ENCODE data around the gene DCAF17. TPM values are rescaled to one million over a fixed set of nuclear protein-coding genes. Genes with fewer than 3 reads are reported as not detected.
A peak's percentile ranks its signal among the peaks of the same experiment; 100 is the strongest.

Gene DCAF17
- total and polyA plus RNA-seq, 4 experiments from 2014 or later: 11.3 to 30.3 (median 19.5) TPM

DNA sequence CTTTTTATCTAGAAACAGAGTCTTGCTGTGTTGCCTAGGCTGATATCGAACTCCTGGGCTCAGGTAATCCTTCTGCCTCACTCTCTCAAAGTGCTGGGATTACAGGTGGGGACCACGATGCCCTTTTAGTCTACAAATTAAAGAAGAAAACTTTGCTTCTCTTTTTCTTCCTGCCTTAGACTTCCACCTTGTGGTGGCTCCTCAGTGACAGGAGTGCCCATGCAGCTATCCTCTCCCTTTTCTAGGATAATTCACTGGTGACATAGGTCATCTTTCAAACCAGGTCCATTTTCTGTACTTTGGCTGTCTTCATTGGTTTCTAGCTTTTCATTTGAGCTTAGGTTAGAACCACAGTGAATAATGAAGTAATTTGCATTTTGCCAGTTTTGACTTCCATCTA lies 13.6 kb downstream of the DCAF17 start:
- no peaks in the 10 kb centered on the region for H3K4me1 Mint-ChIP-seq
- H3K27me3 ChIP-seq (ENCODE audit: insufficient read depth, low read length): no peaks in the 10 kb centered on the region
- POLR2A ChIA-PET (ENCODE audit: partially characterized antibody): no interaction called here
- no peak overlapping the region for H3K27ac ChIP-seq (ENCODE audit: low read depth, low read length)
- H3K4me3 ChIP-seq (ENCODE audit: low read length in 2 of 2): no peak overlapping the region
- H3K4me1 ChIP-seq (ENCODE audit: insufficient read depth, low read length): no peaks in the 10 kb centered on the region
- DNase-seq: no peak
- peaks cover 24 to 58% of the 10 kb centered on the region in 2 donors for H3K36me3 Mint-ChIP-seq
- no peaks in the 10 kb centered on the region for H3K27me3 Mint-ChIP-seq
- H3K9me3 ChIP-seq (ENCODE audit: control insufficient read depth in 1 of 2, low read length in 2 of 2): no peaks in the 10 kb centered on the region
- peaks cover 30% of the 10 kb centered on the region for H3K36me3 ChIP-seq (ENCODE audit: insufficient read depth, low read length)
- peak overlapping the region in 1 of 7 donors; percentile 6 for H3K27ac Mint-ChIP-seq
- CTCF ChIA-PET (ENCODE audit: partially characterized antibody): no interaction called here
- no peak overlapping the region for H3K4me3 Mint-ChIP-seq
- no peaks in the 10 kb centered on the region for H3K9me3 Mint-ChIP-seq
- intact Hi-C loops (cut with micrococcal nuclease): no loop called here

DNA sequence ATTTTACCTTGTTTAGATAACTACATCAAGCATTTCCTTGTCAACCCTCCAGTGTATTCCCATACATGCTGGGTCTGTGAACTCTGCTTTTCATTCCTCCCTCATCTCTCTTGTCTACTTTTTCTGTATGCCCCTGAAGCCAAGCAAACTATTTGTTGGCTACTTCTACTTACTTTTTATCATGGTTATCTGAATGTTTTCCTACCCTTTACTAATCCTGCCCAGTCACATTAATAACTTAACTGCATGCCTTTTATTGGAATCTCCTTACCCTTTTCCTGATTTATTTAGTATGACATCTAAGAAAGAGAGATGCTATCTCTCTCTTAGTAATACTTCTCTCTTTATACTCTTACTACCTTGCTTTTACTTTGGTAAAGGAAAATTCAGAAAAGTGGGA lies 17.0 kb downstream of the DCAF17 start:
- POLR2A ChIA-PET (ENCODE audit: partially characterized antibody): no interaction called here
- no peak for DNase-seq
- no peaks in the 10 kb centered on the region for H3K9me3 Mint-ChIP-seq
- no peaks in the 10 kb centered on the region for H3K27me3 Mint-ChIP-seq
- H3K36me3 Mint-ChIP-seq: peaks cover 48 to 70% of the 10 kb centered on the region in 2 donors
- CTCF ChIA-PET (ENCODE audit: partially characterized antibody): no interaction called here
- no peaks in the 10 kb centered on the region for H3K27me3 ChIP-seq (ENCODE audit: insufficient read depth, low read length)
- peaks cover 0 to 4% (median 3%) of the 10 kb centered on the region in 4 donors for H3K4me1 Mint-ChIP-seq
- no peak overlapping the region for H3K4me3 ChIP-seq (ENCODE audit: low read length in 2 of 2)
- peaks cover 21% of the 10 kb centered on the region for H3K36me3 ChIP-seq (ENCODE audit: insufficient read depth, low read length)
- peak overlapping the region in 1 of 7 donors; percentile 59 for H3K27ac Mint-ChIP-seq
- H3K4me3 Mint-ChIP-seq: no peak overlapping the region
- H3K27ac ChIP-seq (ENCODE audit: low read depth, low read length): no peak overlapping the region
- H3K9me3 ChIP-seq (ENCODE audit: control insufficient read depth in 1 of 2, low read length in 2 of 2): no peaks in the 10 kb centered on the region
- intact Hi-C loops (cut with micrococcal nuclease): no loop called here
- no peaks in the 10 kb centered on the region for H3K4me1 ChIP-seq (ENCODE audit: insufficient read depth, low read length)

DNA sequence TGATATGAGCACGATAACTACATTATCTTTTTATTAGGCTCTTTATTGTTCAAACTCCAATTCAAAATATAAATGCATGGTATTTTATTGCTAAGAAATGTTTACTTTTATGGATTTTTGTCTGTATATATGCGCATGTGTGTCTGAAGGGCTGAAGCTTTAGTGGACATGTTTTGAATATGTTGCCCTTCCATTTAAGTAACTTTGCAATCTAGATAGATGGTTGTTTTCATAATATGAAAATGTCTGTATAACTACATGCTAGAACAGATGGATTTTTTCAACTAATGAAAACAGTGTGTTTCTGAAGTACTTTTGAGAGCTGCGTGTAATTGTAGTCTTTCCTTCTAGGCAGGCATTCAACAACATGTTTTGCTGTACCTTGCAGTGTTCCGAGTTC lies 18.7 kb downstream of the DCAF17 start:
- ChIA-PET CTCF (ENCODE audit: partially characterized antibody) (no interaction called here), POLR2A (ENCODE audit: partially characterized antibody) (no interaction called here)
- Histone ChIP-seq H3K4me1 (ENCODE audit: insufficient read depth, low read length) (no peaks in the 10 kb centered on the region), H3K27ac (ENCODE audit: low read depth, low read length) (no peak overlapping the region), H3K9me3 (ENCODE audit: control insufficient read depth in 1 of 2, low read length in 2 of 2) (no peaks in the 10 kb centered on the region), H3K27me3 (ENCODE audit: insufficient read depth, low read length) (no peaks in the 10 kb centered on the region), H3K36me3 (ENCODE audit: insufficient read depth, low read length) (peaks cover 20% of the 10 kb centered on the region), H3K4me3 (ENCODE audit: low read length in 2 of 2) (no peak overlapping the region)
- no peaks in the 10 kb centered on the region for H3K27me3 Mint-ChIP-seq
- intact Hi-C loops (cut with micrococcal nuclease): no loop called here
- no peak for DNase-seq
- H3K36me3 Mint-ChIP-seq: peaks cover 58 to 72% of the 10 kb centered on the region in 2 donors
- H3K27ac Mint-ChIP-seq: no peak overlapping the region
- no peak overlapping the region for H3K4me3 Mint-ChIP-seq
- H3K4me1 Mint-ChIP-seq: peaks cover 0 to 7% (median 4%) of the 10 kb centered on the region in 4 donors
- H3K9me3 Mint-ChIP-seq: peaks cover 0 to under 1% (median 0%) of the 10 kb centered on the region in 8 donors

DNA sequence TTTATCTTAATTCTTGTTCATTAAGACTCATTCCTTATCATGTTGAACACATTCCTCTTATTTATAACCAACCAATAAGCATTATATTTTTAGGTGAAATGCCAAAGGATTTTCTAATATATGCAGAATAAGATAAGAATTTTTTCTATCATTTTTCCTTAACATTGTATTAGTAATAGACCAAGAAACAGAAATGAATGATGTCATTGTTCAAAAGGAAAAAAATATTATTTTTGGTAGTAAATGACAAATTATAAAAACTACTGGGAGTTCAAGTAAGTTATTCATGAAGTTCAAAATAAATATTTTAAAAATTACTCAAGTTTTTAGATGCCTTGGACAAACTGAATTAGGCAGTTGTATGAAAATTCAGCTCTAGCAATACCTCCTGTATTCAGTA lies 25.5 kb downstream of the DCAF17 start:
- peaks cover 54 to 61% of the 10 kb centered on the region in 2 donors for H3K36me3 Mint-ChIP-seq
- Histone ChIP-seq H3K4me1 (ENCODE audit: insufficient read depth, low read length) (no peaks in the 10 kb centered on the region), H3K36me3 (ENCODE audit: insufficient read depth, low read length) (peaks cover 5% of the 10 kb centered on the region), H3K9me3 (ENCODE audit: control insufficient read depth in 1 of 2, low read length in 2 of 2) (no peaks in the 10 kb centered on the region), H3K27me3 (ENCODE audit: insufficient read depth, low read length) (no peaks in the 10 kb centered on the region), H3K4me3 (ENCODE audit: low read length in 2 of 2) (no peak overlapping the region), H3K27ac (ENCODE audit: low read depth, low read length) (no peak overlapping the region)
- peaks cover 0 to 4% (median 0%) of the 10 kb centered on the region in 8 donors for H3K9me3 Mint-ChIP-seq
- intact Hi-C loops (cut with micrococcal nuclease): loop anchor here (5.0 kb wide), 1 partner anchor 1288 kb away; no protein-coding TSS in a partner anchor
- POLR2A ChIA-PET (ENCODE audit: partially characterized antibody): no interaction called here
- peaks cover 0 to 7% (median 4%) of the 10 kb centered on the region in 4 donors for H3K4me1 Mint-ChIP-seq
- CTCF ChIA-PET (ENCODE audit: partially characterized antibody): no interaction called here
- no peaks in the 10 kb centered on the region for H3K27me3 Mint-ChIP-seq
- no peak overlapping the region for H3K4me3 Mint-ChIP-seq
- no peak overlapping the region for H3K27ac Mint-ChIP-seq
- DNase-seq: no peak

DNA sequence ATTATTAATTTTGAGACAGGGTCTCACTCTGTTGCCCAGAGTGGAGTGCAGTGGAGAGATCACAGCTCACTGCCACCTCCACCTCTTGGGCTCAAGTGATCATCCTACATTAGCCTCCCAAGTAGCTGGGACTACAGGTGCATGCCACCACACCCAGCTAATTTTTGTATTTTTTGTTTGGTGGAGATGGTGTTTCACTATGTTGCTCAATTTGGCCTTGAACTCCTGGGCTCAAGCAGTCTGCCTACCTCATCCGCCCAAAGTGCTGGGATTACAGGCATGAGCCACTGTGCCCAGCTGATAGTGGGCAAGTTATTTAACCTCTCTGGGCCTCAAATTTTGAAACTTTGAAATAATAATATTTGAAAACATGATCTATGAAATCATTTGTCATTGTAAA lies 26.5 kb downstream of the DCAF17 start:
- H3K27me3 ChIP-seq (ENCODE audit: insufficient read depth, low read length): no peaks in the 10 kb centered on the region
- Mint-ChIP-seq H3K27ac (no peak overlapping the region), H3K36me3 (peaks cover 49 to 54% of the 10 kb centered on the region in 2 donors), H3K4me1 (peaks cover 0 to 4% (median 3%) of the 10 kb centered on the region in 4 donors), H3K9me3 (peaks cover 0 to 4% (median 0%) of the 10 kb centered on the region in 8 donors), H3K4me3 (no peak overlapping the region), H3K27me3 (no peaks in the 10 kb centered on the region)
- ChIA-PET POLR2A (ENCODE audit: partially characterized antibody) (no interaction called here), CTCF (ENCODE audit: partially characterized antibody) (no interaction called here)
- H3K36me3 ChIP-seq (ENCODE audit: insufficient read depth, low read length): peaks cover 5% of the 10 kb centered on the region
- H3K4me3 ChIP-seq (ENCODE audit: low read length in 2 of 2): no peak overlapping the region
- intact Hi-C loops (cut with micrococcal nuclease): no loop called here
- DNase-seq: no peak
- no peaks in the 10 kb centered on the region for H3K4me1 ChIP-seq (ENCODE audit: insufficient read depth, low read length)
- H3K9me3 ChIP-seq (ENCODE audit: control insufficient read depth in 1 of 2, low read length in 2 of 2): no peaks in the 10 kb centered on the region
- H3K27ac ChIP-seq (ENCODE audit: low read depth, low read length): no peak overlapping the region

DNA sequence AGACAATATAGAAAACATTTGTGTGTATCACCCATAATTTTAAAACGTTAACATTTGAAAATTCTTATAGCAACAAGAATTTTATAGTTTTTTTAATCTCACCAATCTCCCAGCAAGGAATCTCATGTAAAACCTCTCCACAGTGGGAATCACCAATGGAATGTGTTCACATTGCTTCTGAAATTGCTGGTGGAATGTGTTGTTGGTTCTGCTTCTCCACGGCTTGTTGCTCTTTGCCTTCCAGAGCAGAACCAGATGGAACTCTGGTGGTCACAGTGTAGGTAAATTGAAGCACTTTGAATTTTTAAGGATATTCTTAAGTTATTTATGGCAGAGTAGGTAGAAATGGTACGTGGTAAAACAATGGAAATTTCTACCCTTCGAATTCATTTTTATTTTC lies 35.1 kb downstream of the DCAF17 start:
- ChIA-PET CTCF (ENCODE audit: partially characterized antibody) (no interaction called here), POLR2A (ENCODE audit: partially characterized antibody) (no interaction called here)
- Mint-ChIP-seq H3K9me3 (no peaks in the 10 kb centered on the region), H3K27me3 (no peaks in the 10 kb centered on the region), H3K36me3 (peaks cover 50 to 59% of the 10 kb centered on the region in 2 donors), H3K4me1 (no peaks in the 10 kb centered on the region), H3K4me3 (no peak overlapping the region), H3K27ac (no peak overlapping the region)
- H3K4me3 ChIP-seq (ENCODE audit: low read length in 2 of 2): no peak overlapping the region
- H3K4me1 ChIP-seq (ENCODE audit: insufficient read depth, low read length): no peaks in the 10 kb centered on the region
- H3K27ac ChIP-seq (ENCODE audit: low read depth, low read length): no peak overlapping the region
- intact Hi-C loops (cut with micrococcal nuclease): no loop called here
- DNase-seq: no peak
- no peaks in the 10 kb centered on the region for H3K27me3 ChIP-seq (ENCODE audit: insufficient read depth, low read length)
- peaks cover 10% of the 10 kb centered on the region for H3K36me3 ChIP-seq (ENCODE audit: insufficient read depth, low read length)
- H3K9me3 ChIP-seq (ENCODE audit: control insufficient read depth in 1 of 2, low read length in 2 of 2): no peaks in the 10 kb centered on the region

DNA sequence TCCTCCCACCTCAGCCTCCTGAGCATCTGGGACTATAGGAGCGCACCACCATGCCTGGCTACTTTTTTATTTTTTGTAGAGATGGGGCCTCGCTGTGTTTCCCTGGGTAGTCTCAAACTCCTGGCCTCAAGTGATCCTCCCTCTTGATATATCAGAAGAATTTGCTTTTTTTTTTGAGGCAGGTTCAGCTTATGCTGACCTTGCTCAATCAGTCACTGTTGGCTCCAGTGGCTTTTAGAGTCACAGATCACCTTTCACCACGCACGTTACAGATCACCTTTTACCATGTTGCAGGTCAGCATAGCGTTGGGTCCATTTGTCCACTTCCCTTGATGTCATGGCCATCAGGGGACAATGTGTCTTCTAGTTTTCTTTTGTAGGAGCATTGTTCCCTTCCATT lies 36.1 kb downstream of the DCAF17 start:
- H3K27me3 Mint-ChIP-seq: no peaks in the 10 kb centered on the region
- no peak overlapping the region for H3K4me3 Mint-ChIP-seq
- peaks cover 19% of the 10 kb centered on the region for H3K36me3 ChIP-seq (ENCODE audit: insufficient read depth, low read length)
- H3K9me3 Mint-ChIP-seq: no peaks in the 10 kb centered on the region
- ChIA-PET POLR2A (ENCODE audit: partially characterized antibody) (no interaction called here), CTCF (ENCODE audit: partially characterized antibody) (no interaction called here)
- H3K4me3 ChIP-seq (ENCODE audit: low read length in 2 of 2): no peak overlapping the region
- intact Hi-C loops (cut with micrococcal nuclease): no loop called here
- peaks cover 55 to 65% of the 10 kb centered on the region in 2 donors for H3K36me3 Mint-ChIP-seq
- H3K27ac ChIP-seq (ENCODE audit: low read depth, low read length): no peak overlapping the region
- no peaks in the 10 kb centered on the region for H3K9me3 ChIP-seq (ENCODE audit: control insufficient read depth in 1 of 2, low read length in 2 of 2)
- H3K4me1 ChIP-seq (ENCODE audit: insufficient read depth, low read length): no peaks in the 10 kb centered on the region
- H3K27ac Mint-ChIP-seq: no peak overlapping the region
- no peak for DNase-seq
- H3K4me1 Mint-ChIP-seq: peaks cover 0 to 2% (median 0%) of the 10 kb centered on the region in 4 donors
- H3K27me3 ChIP-seq (ENCODE audit: insufficient read depth, low read length): no peaks in the 10 kb centered on the region

DNA sequence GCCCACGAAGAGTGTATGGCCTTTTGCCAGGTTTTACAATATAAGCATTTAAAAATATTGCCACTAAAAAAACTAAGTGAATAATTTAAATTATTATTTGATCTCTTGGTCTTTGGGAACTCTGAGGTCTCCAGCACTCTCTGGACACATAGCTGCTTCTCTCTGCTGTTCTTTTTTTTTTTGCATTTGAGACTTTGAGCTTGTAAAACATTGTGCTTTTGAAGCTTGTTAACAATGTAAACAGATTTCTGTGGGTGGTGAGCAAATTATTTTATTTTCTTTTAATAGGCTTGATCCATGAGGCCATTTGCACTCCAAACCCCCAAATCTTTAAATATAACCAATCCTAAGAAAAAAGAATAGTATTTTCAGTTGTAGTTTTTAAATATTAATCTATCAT lies 42.0 kb downstream of the DCAF17 start:
- H3K27me3 Mint-ChIP-seq: no peaks in the 10 kb centered on the region
- H3K9me3 Mint-ChIP-seq: no peaks in the 10 kb centered on the region
- ChIA-PET POLR2A (ENCODE audit: partially characterized antibody) (no interaction called here), CTCF (ENCODE audit: partially characterized antibody) (no interaction called here)
- DNase-seq: no peak
- no peak overlapping the region for H3K4me3 Mint-ChIP-seq
- intact Hi-C loops (cut with micrococcal nuclease): no loop called here
- Histone ChIP-seq H3K4me1 (ENCODE audit: insufficient read depth, low read length) (no peaks in the 10 kb centered on the region), H3K9me3 (ENCODE audit: control insufficient read depth in 1 of 2, low read length in 2 of 2) (no peaks in the 10 kb centered on the region), H3K36me3 (ENCODE audit: insufficient read depth, low read length) (peaks cover 26% of the 10 kb centered on the region), H3K4me3 (ENCODE audit: low read length in 2 of 2) (no peak overlapping the region), H3K27me3 (ENCODE audit: insufficient read depth, low read length) (no peaks in the 10 kb centered on the region), H3K27ac (ENCODE audit: low read depth, low read length) (no peak overlapping the region)
- no peak overlapping the region for H3K27ac Mint-ChIP-seq
- peaks cover 0 to 2% (median 0%) of the 10 kb centered on the region in 4 donors for H3K4me1 Mint-ChIP-seq
- H3K36me3 Mint-ChIP-seq: peaks cover 45 to 66% of the 10 kb centered on the region in 2 donors
